Endothelial cell of umbilical vein (primary cell): Measurements from ENCODE around the gene RABGAP1.

Experiments used
- POLR2AphosphoS5 ChIP-seq: IDR thresholded peaks from 2 replicates; pipeline ENCODE4 v1.6.1; 2012; ENCODE audit warnings: low read depth, mild to moderate bottlenecking, control low read depth, low read length, moderate library complexity; ENCODE audit not compliant: insufficient read depth
- TF ChIP-seq, protein P1 (sequence below): IDR thresholded peaks from 2 replicates; pipeline ENCODE4 v1.6.1; 2011; ENCODE audit not compliant: insufficient read depth, insufficient read length

DNA sequence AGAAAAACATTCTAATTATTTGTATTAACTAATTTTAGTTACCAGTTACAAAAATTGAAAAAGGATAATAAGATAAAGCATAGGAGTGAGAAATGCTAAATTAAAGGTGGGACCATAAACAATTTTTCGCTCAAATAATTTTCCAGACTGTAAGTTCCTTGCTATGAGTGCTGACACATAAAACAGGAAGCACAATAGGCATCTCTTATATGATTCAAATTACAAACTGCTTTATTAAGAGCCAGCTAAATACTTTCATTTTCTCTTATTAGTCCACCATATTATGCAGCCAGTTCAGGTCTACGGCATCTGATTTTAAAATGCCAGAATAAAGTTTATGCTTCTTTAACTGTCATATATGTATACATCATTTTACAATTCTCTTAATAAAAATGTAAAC lies 40.0 kb upstream of the RABGAP1 start:
- no peak for TF ChIP-seq POLR2AphosphoS5
- TF ChIP-seq, protein P1, sequence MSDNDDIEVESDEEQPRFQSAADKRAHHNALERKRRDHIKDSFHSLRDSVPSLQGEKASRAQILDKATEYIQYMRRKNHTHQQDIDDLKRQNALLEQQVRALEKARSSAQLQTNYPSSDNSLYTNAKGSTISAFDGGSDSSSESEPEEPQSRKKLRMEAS: no peak
